ENCODE data around the gene SHISAL2B. TPM values are rescaled to one million over a fixed set of nuclear protein-coding genes. Genes with fewer than 3 reads are reported as not detected.

SHISAL2B gene
- polyA plus RNA-seq, 3 donors = not detected

DNA sequence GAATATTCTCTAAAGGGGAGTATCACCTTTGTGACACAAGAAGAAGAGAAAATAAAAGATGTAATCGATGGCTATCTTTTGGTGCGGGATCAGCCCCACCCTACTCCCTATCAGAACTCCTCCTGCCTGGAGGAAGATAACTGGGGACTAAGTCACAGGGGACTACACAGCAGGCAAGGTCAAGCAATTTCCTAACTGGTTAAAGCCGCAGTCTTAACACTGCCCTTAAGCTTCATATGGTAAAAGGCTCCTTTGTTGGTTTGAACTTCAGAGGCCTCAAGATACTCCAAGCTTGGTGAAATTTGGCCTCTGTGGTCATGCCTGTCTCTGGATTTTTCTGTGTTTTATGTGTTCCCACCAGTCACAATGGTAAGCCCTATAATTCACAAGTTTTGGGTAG, 1.3 kb upstream of the SHISAL2B start:
- H3K27me3 ChIP-seq (ENCODE audit: control insufficient read depth in 2 of 2, insufficient read depth in 2 of 2, low read length in 2 of 2) = peaks cover 42 to 48% of the 10 kb centered on the region in 2 donors
- Mint-ChIP-seq H3K36me3 (no peaks in the 10 kb centered on the region), H3K4me3 (no peak overlapping the region), H3K27ac (no peak overlapping the region), H3K4me1 (peaks cover 6% of the 10 kb centered on the region), H3K9me3 (peaks cover 0 to 11% (median 2%) of the 10 kb centered on the region in 7 donors), H3K27me3 (ENCODE audit: low read depth in 3 of 3) (peaks cover 35 to 53% (median 40%) of the 10 kb centered on the region in 3 donors)
- TF ChIP-seq, protein P1, sequence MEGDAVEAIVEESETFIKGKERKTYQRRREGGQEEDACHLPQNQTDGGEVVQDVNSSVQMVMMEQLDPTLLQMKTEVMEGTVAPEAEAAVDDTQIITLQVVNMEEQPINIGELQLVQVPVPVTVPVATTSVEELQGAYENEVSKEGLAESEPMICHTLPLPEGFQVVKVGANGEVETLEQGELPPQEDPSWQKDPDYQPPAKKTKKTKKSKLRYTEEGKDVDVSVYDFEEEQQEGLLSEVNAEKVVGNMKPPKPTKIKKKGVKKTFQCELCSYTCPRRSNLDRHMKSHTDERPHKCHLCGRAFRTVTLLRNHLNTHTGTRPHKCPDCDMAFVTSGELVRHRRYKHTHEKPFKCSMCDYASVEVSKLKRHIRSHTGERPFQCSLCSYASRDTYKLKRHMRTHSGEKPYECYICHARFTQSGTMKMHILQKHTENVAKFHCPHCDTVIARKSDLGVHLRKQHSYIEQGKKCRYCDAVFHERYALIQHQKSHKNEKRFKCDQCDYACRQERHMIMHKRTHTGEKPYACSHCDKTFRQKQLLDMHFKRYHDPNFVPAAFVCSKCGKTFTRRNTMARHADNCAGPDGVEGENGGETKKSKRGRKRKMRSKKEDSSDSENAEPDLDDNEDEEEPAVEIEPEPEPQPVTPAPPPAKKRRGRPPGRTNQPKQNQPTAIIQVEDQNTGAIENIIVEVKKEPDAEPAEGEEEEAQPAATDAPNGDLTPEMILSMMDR (IDR thresholded peaks at IDR 0.05) = no peak
- no peak overlapping the region for H2AFZ ChIP-seq (ENCODE audit: insufficient read depth, low read depth, low read length, poor library complexity, severe bottlenecking)
- no peaks in the 10 kb centered on the region for H3K4me1 ChIP-seq (ENCODE audit: control insufficient read depth in 1 of 2, insufficient read depth in 2 of 2, low read length in 2 of 2)
- H3K27ac ChIP-seq (ENCODE audit: low read depth in 1 of 2, low read length in 2 of 2) = no peak overlapping the region
- no peak overlapping the region for H3K9ac ChIP-seq (ENCODE audit: insufficient read depth, low read length, poor library complexity, severe bottlenecking)
- DNase-seq = no peak
- H3K79me2 ChIP-seq (ENCODE audit: insufficient read depth, low read length) = no peaks in the 10 kb centered on the region
- no peak overlapping the region for H3K4me3 ChIP-seq (replicated peaks in 1 of 3; ENCODE audit: low read depth in 2 of 3, low read length in 3 of 3)
- H4K20me1 ChIP-seq (ENCODE audit: insufficient read depth, low read length) = no peaks in the 10 kb centered on the region
- 100% methylated on average over 1 of the region's 3 CpGs for WGBS (ENCODE audit: insufficient coverage)
- no peak overlapping the region for H3K4me2 ChIP-seq (replicated peaks; ENCODE audit: extremely low read depth, low read length, poor library complexity, severe bottlenecking)
- peaks cover 0 to 19% of the 10 kb centered on the region in 2 donors for H3K9me3 ChIP-seq (replicated peaks in 1 of 2; ENCODE audit: control insufficient read depth in 1 of 2, insufficient read depth in 1 of 2, low read length in 2 of 2)
- H3K36me3 ChIP-seq (replicated peaks in 1 of 2; ENCODE audit: control insufficient read depth in 1 of 2, insufficient read depth in 2 of 2, low read length in 2 of 2) = no peaks in the 10 kb centered on the region
- intact Hi-C loops (cut with micrococcal nuclease) = no loop called here

DNA sequence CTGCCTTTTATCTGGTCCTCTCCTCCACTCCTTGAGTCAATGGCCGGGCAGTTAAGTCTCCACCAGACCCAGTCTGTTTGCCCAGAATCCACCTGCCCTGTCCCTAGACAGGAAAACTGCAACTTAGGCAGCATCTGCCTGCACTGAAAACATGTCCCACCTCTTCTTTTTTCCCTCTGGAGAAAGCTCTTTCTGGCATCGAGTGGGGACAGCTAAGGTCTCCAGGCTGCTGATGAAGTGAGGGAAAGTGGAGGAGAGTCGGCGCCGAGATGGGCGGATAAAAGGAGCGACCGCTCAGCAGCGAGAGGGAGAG, 243 bp upstream of the SHISAL2B start:
- Mint-ChIP-seq H3K4me1 (peaks cover 6% of the 10 kb centered on the region), H3K4me3 (peak overlapping the region in 1 of 2 donors; percentile 92), H3K9me3 (peaks cover 0 to 12% (median 3%) of the 10 kb centered on the region in 7 donors), H3K27ac (no peak overlapping the region), H3K27me3 (ENCODE audit: low read depth in 3 of 3) (peaks cover 35 to 55% (median 40%) of the 10 kb centered on the region in 3 donors), H3K36me3 (no peaks in the 10 kb centered on the region)
- Histone ChIP-seq H3K4me2 (replicated peaks; ENCODE audit: extremely low read depth, low read length, poor library complexity, severe bottlenecking) (no peak overlapping the region), H3K4me3 (replicated peaks in 1 of 3; ENCODE audit: low read depth in 2 of 3, low read length in 3 of 3) (no peak overlapping the region), H3K4me1 (ENCODE audit: control insufficient read depth in 1 of 2, insufficient read depth in 2 of 2, low read length in 2 of 2) (no peaks in the 10 kb centered on the region), H3K9me3 (replicated peaks in 1 of 2; ENCODE audit: control insufficient read depth in 1 of 2, insufficient read depth in 1 of 2, low read length in 2 of 2) (peaks cover 0 to 19% of the 10 kb centered on the region in 2 donors), H2AFZ (ENCODE audit: insufficient read depth, low read depth, low read length, poor library complexity, severe bottlenecking) (no peak overlapping the region), H4K20me1 (ENCODE audit: insufficient read depth, low read length) (no peaks in the 10 kb centered on the region), H3K36me3 (replicated peaks in 1 of 2; ENCODE audit: control insufficient read depth in 1 of 2, insufficient read depth in 2 of 2, low read length in 2 of 2) (no peaks in the 10 kb centered on the region), H3K27ac (ENCODE audit: low read depth in 1 of 2, low read length in 2 of 2) (no peak overlapping the region), H3K79me2 (ENCODE audit: insufficient read depth, low read length) (no peaks in the 10 kb centered on the region), H3K27me3 (ENCODE audit: control insufficient read depth in 2 of 2, insufficient read depth in 2 of 2, low read length in 2 of 2) (peaks cover 42 to 48% of the 10 kb centered on the region in 2 donors), H3K9ac (ENCODE audit: insufficient read depth, low read length, poor library complexity, severe bottlenecking) (no peak overlapping the region)
- TF ChIP-seq, protein P1 (IDR thresholded peaks at IDR 0.05) = no peak
- intact Hi-C loops (cut with micrococcal nuclease) = no loop called here
- WGBS (ENCODE audit: insufficient coverage) = 6% methylated on average over 9 of the region's 9 CpGs
- DNase-seq = no peak
